Measurements from ENCODE around the gene SEMA3A. TPM values are rescaled to one million over a fixed set of nuclear protein-coding genes. Genes with fewer than 3 reads are reported as not detected.

The SEMA3A gene
- total RNA-seq, 1 donor from 2014 or later = 6.2 TPM

DNA sequence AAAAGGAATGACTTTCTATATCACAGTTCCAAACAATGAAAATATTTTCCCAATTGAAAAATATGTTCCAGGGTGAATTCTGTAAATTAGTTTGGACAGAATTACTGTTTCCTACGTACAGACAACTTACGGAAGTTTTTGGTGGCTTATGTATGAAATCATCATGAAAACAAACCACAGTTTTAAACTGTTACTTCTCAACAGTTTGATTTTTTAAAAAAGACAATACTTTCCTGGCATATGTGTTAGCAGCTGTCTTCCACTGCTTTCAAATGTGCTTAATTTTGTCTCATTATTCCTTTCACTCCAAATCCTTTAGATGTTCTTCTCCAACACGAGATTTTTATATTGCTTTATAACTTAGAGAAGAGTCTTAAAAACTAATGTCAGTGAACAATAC, 56.2 kb downstream of the SEMA3A start:
- no peaks in the 10 kb centered on the region for H3K36me3 ChIP-seq (ENCODE audit: control insufficient read depth, insufficient read depth, low read length)

DNA sequence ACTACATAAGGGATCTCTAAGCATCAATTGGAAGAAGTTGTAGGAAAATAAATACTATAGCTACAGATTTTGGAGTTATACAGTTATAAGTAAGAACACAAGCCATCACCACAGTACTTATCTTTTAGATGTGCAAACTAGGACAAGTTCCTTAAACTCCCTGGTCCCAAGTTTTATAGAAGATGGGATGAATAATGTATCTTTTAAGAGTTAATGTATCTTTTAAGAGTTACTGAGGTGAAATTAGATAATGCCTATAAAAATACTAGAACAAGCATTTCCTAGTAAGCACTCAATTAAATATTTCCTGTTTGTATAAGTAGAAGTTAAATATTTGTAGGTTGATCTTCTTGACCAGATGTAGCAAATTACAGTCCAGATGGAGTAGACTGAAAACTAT, 56.8 kb downstream of the SEMA3A start:
- Histone ChIP-seq H3K27me3 (ENCODE audit: control insufficient read depth, insufficient read depth, low read length) (no peaks in the 10 kb centered on the region), H3K36me3 (ENCODE audit: control insufficient read depth, insufficient read depth, low read length) (no peaks in the 10 kb centered on the region), H3K4me3 (ENCODE audit: low read depth, low read length) (no peak overlapping the region)
- TF ChIP-seq, protein P1, sequence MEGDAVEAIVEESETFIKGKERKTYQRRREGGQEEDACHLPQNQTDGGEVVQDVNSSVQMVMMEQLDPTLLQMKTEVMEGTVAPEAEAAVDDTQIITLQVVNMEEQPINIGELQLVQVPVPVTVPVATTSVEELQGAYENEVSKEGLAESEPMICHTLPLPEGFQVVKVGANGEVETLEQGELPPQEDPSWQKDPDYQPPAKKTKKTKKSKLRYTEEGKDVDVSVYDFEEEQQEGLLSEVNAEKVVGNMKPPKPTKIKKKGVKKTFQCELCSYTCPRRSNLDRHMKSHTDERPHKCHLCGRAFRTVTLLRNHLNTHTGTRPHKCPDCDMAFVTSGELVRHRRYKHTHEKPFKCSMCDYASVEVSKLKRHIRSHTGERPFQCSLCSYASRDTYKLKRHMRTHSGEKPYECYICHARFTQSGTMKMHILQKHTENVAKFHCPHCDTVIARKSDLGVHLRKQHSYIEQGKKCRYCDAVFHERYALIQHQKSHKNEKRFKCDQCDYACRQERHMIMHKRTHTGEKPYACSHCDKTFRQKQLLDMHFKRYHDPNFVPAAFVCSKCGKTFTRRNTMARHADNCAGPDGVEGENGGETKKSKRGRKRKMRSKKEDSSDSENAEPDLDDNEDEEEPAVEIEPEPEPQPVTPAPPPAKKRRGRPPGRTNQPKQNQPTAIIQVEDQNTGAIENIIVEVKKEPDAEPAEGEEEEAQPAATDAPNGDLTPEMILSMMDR (IDR thresholded peaks at IDR 0.05; ENCODE audit: insufficient read depth, low read length, poor library complexity, severe bottlenecking) = no peak
- DNase-seq (ENCODE audit: low read depth) = no peak

More for the DNA sequence above, 56.2 kb downstream of the SEMA3A start:
- no peak overlapping the region for H3K4me3 ChIP-seq (ENCODE audit: low read depth, low read length)
- DNase-seq (ENCODE audit: low read depth) = no peak
- no peaks in the 10 kb centered on the region for H3K27me3 ChIP-seq (ENCODE audit: control insufficient read depth, insufficient read depth, low read length)
- TF ChIP-seq, protein P1 (IDR thresholded peaks at IDR 0.05; ENCODE audit: insufficient read depth, low read length, poor library complexity, severe bottlenecking) = no peak

DNA sequence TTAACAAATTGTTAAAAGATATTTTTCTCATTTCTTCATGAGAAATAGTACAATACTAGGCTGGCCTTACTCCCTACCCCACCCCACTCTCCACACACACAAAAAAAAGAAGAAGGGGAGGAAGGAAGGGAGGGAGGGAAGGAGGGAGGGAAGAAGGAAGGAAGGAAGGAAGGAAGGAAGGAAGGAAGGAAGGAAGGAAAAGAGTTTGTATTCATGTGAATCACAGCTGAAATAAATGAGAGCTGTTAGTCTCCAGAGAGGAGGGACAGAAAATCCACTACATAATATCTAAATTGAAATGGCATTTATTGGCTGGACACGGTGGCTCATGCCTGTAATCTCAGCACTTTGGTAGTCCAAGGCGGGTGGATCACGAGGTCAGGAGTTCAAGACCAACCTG, 57.8 kb downstream of the SEMA3A start:
- H3K4me3 ChIP-seq (ENCODE audit: low read depth, low read length) = no peak overlapping the region
- DNase-seq (ENCODE audit: low read depth) = no peak
- TF ChIP-seq, protein P1 (IDR thresholded peaks at IDR 0.05; ENCODE audit: insufficient read depth, low read length, poor library complexity, severe bottlenecking) = no peak
- H3K27me3 ChIP-seq (ENCODE audit: control insufficient read depth, insufficient read depth, low read length) = no peaks in the 10 kb centered on the region
- no peaks in the 10 kb centered on the region for H3K36me3 ChIP-seq (ENCODE audit: control insufficient read depth, insufficient read depth, low read length)

DNA sequence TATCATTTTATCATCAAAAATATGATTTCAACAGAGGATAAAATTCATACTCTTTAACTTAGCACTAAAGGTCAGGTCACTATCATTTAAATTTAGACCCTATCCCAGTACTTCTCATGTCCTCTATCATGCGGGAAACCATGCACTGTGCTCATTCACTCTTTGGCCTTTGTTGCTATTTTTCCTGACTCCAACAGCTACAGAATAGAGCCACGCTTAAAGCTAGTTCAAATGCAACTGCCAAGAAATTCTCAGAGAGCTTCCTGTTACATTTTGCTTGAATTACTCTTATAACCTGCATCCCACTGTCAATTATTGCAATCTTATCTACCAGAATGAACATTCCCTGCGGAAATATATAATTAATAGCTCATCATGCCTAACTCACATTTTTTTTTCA, 58.3 kb downstream of the SEMA3A start:
- Histone ChIP-seq H3K27me3 (ENCODE audit: control insufficient read depth, insufficient read depth, low read length) (no peaks in the 10 kb centered on the region), H3K4me3 (ENCODE audit: low read depth, low read length) (no peak overlapping the region), H3K36me3 (ENCODE audit: control insufficient read depth, insufficient read depth, low read length) (no peaks in the 10 kb centered on the region)
- TF ChIP-seq, protein P1 (IDR thresholded peaks at IDR 0.05; ENCODE audit: insufficient read depth, low read length, poor library complexity, severe bottlenecking) = no peak
- DNase-seq (ENCODE audit: low read depth) = no peak

DNA sequence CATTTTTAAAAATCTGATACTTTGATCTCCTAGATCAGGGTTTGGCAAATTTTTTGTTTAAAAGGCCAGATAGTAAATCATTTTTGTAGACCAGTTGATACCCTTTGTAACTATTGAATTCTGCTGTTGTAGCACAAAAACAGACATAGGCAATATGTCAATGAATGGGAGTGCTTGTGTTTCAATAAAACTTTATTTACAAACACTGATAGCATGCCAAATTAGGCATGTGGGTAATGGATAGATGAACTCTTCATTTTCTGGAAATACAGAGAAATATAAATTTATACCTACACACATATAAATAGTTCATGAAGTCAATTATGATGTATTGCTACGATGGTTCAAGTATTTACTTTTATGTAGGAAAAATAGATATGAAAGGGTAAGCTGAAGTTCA, 60.4 kb downstream of the SEMA3A start:
- no peaks in the 10 kb centered on the region for H3K36me3 ChIP-seq (ENCODE audit: control insufficient read depth, insufficient read depth, low read length)
- H3K27me3 ChIP-seq (ENCODE audit: control insufficient read depth, insufficient read depth, low read length) = no peaks in the 10 kb centered on the region
- TF ChIP-seq, protein P1 (IDR thresholded peaks at IDR 0.05; ENCODE audit: insufficient read depth, low read length, poor library complexity, severe bottlenecking) = no peak
- no peak overlapping the region for H3K4me3 ChIP-seq (ENCODE audit: low read depth, low read length)
- no peak for DNase-seq (ENCODE audit: low read depth)

DNA sequence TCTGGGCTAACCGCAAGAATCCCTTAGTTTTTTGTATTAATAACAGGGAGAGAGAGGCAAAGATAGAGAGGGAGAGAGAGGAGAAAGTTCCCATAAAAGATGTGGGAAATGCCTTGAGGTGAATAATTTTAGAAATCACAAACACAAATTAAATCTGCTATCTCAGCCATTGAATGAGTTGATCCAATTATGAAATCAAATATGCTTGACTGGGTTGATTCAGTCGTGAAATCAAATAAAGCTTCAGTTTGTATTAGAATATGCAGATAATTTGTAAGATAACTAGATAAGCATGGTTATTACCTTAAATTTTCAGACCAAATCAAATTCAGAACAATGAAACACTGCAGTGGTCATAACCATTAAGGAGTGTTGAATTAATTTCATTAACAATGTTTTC, 68.9 kb downstream of the SEMA3A start:
- no peak for DNase-seq (ENCODE audit: low read depth)
- H3K27me3 ChIP-seq (ENCODE audit: control insufficient read depth, insufficient read depth, low read length) = no peaks in the 10 kb centered on the region
- H3K4me3 ChIP-seq (ENCODE audit: low read depth, low read length) = no peak overlapping the region
- TF ChIP-seq, protein P1 (IDR thresholded peaks at IDR 0.05; ENCODE audit: insufficient read depth, low read length, poor library complexity, severe bottlenecking) = no peak
- no peaks in the 10 kb centered on the region for H3K36me3 ChIP-seq (ENCODE audit: control insufficient read depth, insufficient read depth, low read length)
